ENCODE results near the gene KLKB1. TPM values are rescaled to one million over a fixed set of nuclear protein-coding genes. Genes with fewer than 3 reads are reported as not detected.

Gene KLKB1
- total RNA-seq, 2 experiments from 2014 or later, result not detected

DNA sequence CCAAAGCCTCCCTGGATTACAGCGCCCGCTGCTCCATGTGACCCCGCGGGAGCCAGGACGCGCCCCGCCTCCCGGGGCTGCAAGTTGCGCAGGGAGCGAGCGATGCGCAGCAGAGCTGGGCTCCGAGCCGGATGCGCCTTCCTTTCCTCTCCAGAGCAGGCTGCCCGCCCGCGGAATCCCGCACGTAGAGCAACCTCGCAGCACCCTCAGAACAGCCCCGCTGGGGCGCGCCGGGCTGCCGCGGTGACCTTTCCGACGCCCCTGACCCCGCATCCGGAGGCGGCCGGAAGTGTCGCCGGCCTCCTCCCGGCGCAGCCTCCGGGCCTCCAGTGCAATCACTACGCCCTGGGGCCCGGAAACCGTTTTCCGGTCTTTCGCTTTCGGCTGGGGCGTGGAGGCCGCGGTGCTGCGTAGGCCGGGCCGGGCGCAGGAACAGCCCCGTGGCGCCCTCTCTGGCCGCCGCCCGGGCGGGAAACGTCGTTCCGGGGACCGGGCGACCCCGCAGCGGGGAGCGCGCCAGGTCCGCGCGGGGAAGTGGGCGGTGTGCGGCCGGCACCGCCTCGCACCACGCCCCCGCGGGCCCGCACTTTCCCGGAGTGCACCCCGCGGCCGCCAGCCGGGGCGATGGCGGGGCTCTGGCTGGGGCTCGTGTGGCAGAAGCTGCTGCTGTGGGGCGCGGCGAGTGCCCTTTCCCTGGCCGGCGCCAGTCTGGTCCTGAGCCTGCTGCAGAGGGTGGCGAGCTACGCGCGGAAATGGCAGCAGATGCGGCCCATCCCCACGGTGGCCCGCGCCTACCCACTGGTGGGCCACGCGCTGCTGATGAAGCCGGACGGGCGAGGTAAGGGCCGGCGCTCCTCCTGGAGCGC lies 35.9 kb upstream of the KLKB1 start, which contains the start of gene CYP4V2:
Gene CYP4V2, plus strand, starts transcription at position 368 of the 866 bp plus-strand sequence. Its CDS starts 257 bp downstream, at position 625.
- Mint-ChIP-seq H3K36me3 (ENCODE audit: low read depth) (peaks cover 16% of the 10 kb centered on the region), H3K4me1 (ENCODE audit: low read depth) (peaks cover 32% of the 10 kb centered on the region), H3K9me3 (no peaks in the 10 kb centered on the region), H3K27me3 (no peaks in the 10 kb centered on the region), H3K27ac (peak within 1 kb of the TSS; percentile 96), H3K4me3 (peak within 1 kb of the TSS; percentile 97)
- POLR2A ChIA-PET, result interaction anchor here (0.6 to 1.5 kb wide), 4 partner anchors 11 to 1930 kb away, joined by 3 to 4 read pairs (median 3); no protein-coding TSS in a partner anchor
- CTCF ChIA-PET, result interaction anchor here (1.4 to 2.7 kb wide), 2 partner anchors 10 to 32 kb away, joined by 4 to 13 read pairs; no protein-coding TSS in a partner anchor
- peak; percentile 86 for ATAC-seq
- TF ChIP-seq, protein P1, sequence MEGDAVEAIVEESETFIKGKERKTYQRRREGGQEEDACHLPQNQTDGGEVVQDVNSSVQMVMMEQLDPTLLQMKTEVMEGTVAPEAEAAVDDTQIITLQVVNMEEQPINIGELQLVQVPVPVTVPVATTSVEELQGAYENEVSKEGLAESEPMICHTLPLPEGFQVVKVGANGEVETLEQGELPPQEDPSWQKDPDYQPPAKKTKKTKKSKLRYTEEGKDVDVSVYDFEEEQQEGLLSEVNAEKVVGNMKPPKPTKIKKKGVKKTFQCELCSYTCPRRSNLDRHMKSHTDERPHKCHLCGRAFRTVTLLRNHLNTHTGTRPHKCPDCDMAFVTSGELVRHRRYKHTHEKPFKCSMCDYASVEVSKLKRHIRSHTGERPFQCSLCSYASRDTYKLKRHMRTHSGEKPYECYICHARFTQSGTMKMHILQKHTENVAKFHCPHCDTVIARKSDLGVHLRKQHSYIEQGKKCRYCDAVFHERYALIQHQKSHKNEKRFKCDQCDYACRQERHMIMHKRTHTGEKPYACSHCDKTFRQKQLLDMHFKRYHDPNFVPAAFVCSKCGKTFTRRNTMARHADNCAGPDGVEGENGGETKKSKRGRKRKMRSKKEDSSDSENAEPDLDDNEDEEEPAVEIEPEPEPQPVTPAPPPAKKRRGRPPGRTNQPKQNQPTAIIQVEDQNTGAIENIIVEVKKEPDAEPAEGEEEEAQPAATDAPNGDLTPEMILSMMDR (IDR thresholded peaks at IDR 0.05), result peak; percentile 50
- intact Hi-C loops (cut with micrococcal nuclease), result no loop called here
- DNase-seq, result peak; percentile 91

DNA sequence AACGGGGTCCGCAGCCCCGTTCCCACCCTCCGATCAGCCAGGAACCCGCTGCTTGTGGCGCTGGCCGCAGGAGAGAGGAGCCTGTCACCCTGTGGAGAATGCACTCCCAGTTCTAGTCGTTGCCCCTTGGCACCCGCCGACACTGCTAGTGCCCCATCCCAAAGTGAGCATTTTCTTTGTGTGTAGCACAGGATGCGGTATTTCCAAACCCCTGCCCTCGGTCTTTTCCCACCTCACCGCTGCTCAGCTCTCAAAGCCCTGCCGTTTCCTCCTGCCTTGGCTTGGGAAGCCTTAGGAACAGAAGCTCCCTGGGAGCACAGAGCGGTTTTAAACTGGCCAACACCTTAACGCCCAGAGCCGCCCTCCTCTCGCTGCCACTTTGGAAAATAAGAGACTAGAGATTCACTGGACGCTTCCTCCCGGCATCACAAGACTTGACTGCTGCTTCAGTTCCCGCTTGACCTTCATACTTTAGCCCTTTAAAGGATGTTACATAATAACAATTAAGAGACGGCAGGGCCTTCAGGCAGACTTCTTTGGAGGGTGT lies 35.2 kb upstream of the KLKB1 start:
- POLR2A ChIA-PET, result interaction anchor here (1.0 to 1.5 kb wide), 2 partner anchors 10 to 46 kb away, joined by 3 to 4 read pairs; no protein-coding TSS in a partner anchor
- Mint-ChIP-seq H3K27me3 (no peaks in the 10 kb centered on the region), H3K9me3 (no peaks in the 10 kb centered on the region), H3K4me3 (peak overlapping the region; percentile 97), H3K36me3 (ENCODE audit: low read depth) (peaks cover 21% of the 10 kb centered on the region), H3K4me1 (ENCODE audit: low read depth) (peaks cover 32% of the 10 kb centered on the region), H3K27ac (peak overlapping the region; percentile 93)
- DNase-seq (peak; percentile 45), ATAC-seq (peak; percentile 7)
- CTCF ChIA-PET, result interaction anchor here (1.4 to 2.7 kb wide), 2 partner anchors 10 to 33 kb away, joined by 4 to 13 read pairs; no protein-coding TSS in a partner anchor
- intact Hi-C loops (cut with micrococcal nuclease), result no loop called here
- TF ChIP-seq, protein P1 (IDR thresholded peaks at IDR 0.05), result no peak

DNA sequence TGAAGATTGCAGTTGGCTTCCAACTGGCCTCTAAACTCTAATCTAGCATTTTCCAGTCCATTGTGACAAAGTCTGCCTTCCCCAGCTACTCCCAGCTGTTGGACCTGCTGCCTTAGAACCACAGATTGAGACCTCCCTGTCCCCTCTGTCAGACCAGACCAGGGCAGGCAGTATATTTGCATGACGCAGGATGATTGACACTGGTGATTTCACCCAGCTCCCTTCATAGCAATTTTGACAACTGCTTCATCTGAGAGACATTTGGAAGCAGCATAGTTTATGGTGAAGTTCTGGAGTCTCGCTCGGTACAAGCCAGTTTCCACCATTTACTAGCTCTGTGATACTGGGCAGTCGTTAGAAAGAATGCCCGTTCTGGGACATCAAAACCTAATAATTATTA lies 33.5 kb upstream of the KLKB1 start:
- no peak for ATAC-seq
- H3K36me3 Mint-ChIP-seq (ENCODE audit: low read depth), result peaks cover 26% of the 10 kb centered on the region
- no peak for DNase-seq
- H3K27me3 Mint-ChIP-seq, result no peaks in the 10 kb centered on the region
- peak overlapping the region; percentile 34 for H3K27ac Mint-ChIP-seq
- ChIA-PET POLR2A (no interaction called here), CTCF (interaction anchor here (1.1 to 2.7 kb wide), 2 partner anchors 8 to 10 kb away, joined by 3 to 13 read pairs; no protein-coding TSS in a partner anchor)
- H3K4me3 Mint-ChIP-seq, result no peak overlapping the region
- no peaks in the 10 kb centered on the region for H3K9me3 Mint-ChIP-seq
- peaks cover 30% of the 10 kb centered on the region for H3K4me1 Mint-ChIP-seq (ENCODE audit: low read depth)
- TF ChIP-seq, protein P1 (IDR thresholded peaks at IDR 0.05), result no peak
- intact Hi-C loops (cut with micrococcal nuclease), result no loop called here

DNA sequence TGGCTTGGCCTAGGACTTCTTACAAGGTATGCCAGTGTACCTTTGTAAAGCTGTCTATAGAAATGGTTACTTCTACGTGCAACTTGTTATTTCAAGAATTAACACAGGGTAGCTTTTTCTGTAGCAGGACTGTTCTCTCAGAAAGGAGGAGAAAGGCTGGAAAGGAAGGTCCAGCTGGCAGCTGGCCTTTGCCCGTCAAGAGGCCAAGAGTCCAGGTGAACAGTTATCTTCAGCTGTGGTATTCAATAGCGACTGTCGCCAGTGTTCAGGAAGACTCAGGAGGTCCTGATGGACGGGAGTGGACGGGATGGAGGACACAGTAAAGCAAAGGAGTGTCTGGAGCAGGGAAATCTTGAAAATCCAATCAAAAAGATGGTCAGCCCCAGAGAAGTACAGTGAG lies 31.2 kb upstream of the KLKB1 start:
- no peak overlapping the region for H3K27ac Mint-ChIP-seq
- ATAC-seq (no peak), DNase-seq (no peak)
- TF ChIP-seq, protein P1 (IDR thresholded peaks at IDR 0.05), result no peak
- intact Hi-C loops (cut with micrococcal nuclease), result no loop called here
- H3K9me3 Mint-ChIP-seq, result no peaks in the 10 kb centered on the region
- CTCF ChIA-PET, result no interaction called here
- H3K4me1 Mint-ChIP-seq (ENCODE audit: low read depth), result peaks cover 17% of the 10 kb centered on the region
- POLR2A ChIA-PET, result no interaction called here
- peaks cover 26% of the 10 kb centered on the region for H3K36me3 Mint-ChIP-seq (ENCODE audit: low read depth)
- H3K27me3 Mint-ChIP-seq, result no peaks in the 10 kb centered on the region
- no peak overlapping the region for H3K4me3 Mint-ChIP-seq

All from activated CD8-positive, alpha-beta T cell treated with anti-CD3 and anti-CD28 coated beads for 36 hours (primary cell).